Fibroblast of lung (primary cell): ENCODE measurements around the gene NANOGP8. TPM values are rescaled to one million over a fixed set of nuclear protein-coding genes. Genes with fewer than 3 reads are reported as not detected.
"Not testable (repeated sequence)": the region's sequence is repeated elsewhere in the genome, so short reads cannot be mapped to it uniquely, and the experiment has no call there.

ENCODE experiments used
- DNase-seq, 2 donors: peaks; one replicate each; pipeline versions ENCODE4 v3.0.0 to v3.0.0-alpha.2; 2010; ENCODE audit warnings: low read depth in 2 of 2
- H2AFZ ChIP-seq: 2 replicates; pipeline ENCODE4 v1.5.1; 2012; ENCODE audit warnings: low read length, control low read depth, inconsistent platforms
- H3K27ac ChIP-seq: 2 replicates; pipeline ENCODE4 v1.5.1; 2011; ENCODE audit warnings: low read length, control low read depth; ENCODE audit not compliant: insufficient read depth
- H3K27me3 ChIP-seq: 2 replicates; pipeline ENCODE4 v1.5.1; 2011; ENCODE audit warnings: mild to moderate bottlenecking, low read length; ENCODE audit not compliant: control insufficient read depth, insufficient read depth
- H3K36me3 ChIP-seq: 2 replicates; pipeline ENCODE4 v1.5.1; 2011; ENCODE audit warnings: low read length; ENCODE audit not compliant: control insufficient read depth, insufficient read depth
- H3K4me1 ChIP-seq: 2 replicates; pipeline ENCODE4 v1.5.1; 2011; ENCODE audit warnings: low read length; ENCODE audit not compliant: control insufficient read depth, insufficient read depth; ENCODE audit errors: extremely low read depth
- H3K4me2 ChIP-seq: 2 replicates; pipeline ENCODE4 v1.5.1; 2011; ENCODE audit warnings: low read length, control low read depth; ENCODE audit not compliant: insufficient read depth; ENCODE audit errors: extremely low read depth
- H3K4me3 ChIP-seq, 4 experiments: fragments of 200-600 bp in 1 of 4; sonication (generic) in 1 of 4; replicated peaks in 1 of 4; 2 replicates each; pipeline ENCODE4 v1.5.1; 2011 to 2016; ENCODE audit warnings: low read length in 4 of 4, low read depth in 3 of 4, mild to moderate bottlenecking in 3 of 4, control low read depth in 2 of 4, inconsistent platforms in 1 of 4, mixed read lengths in 1 of 4; ENCODE audit not compliant: insufficient read depth in 1 of 4; ENCODE audit errors: control extremely low read depth in 1 of 4
- H3K79me2 ChIP-seq: 2 replicates; pipeline ENCODE4 v1.5.1; 2012; ENCODE audit warnings: mild to moderate bottlenecking, low read length, inconsistent platforms; ENCODE audit not compliant: control insufficient read depth, insufficient read depth
- H3K9ac ChIP-seq: 2 replicates; pipeline ENCODE4 v1.5.1; 2011; ENCODE audit warnings: mild to moderate bottlenecking, low read length, control low read depth; ENCODE audit not compliant: insufficient read depth
- H3K9me3 ChIP-seq: 2 replicates; pipeline ENCODE4 v1.5.1; 2012; ENCODE audit warnings: low read depth, low read length; ENCODE audit not compliant: control insufficient read depth, insufficient read depth
- H4K20me1 ChIP-seq: 2 replicates; pipeline ENCODE4 v1.5.1; 2011; ENCODE audit warnings: low read length; ENCODE audit not compliant: control insufficient read depth, insufficient read depth; ENCODE audit errors: extremely low read depth
- CTCF ChIP-seq, 2 donors: IDR thresholded peaks in 1 of 2; conservative IDR thresholded peaks in 1 of 2; 1 replicate in 1 of 2; 2 replicates in 1 of 2; pipeline ENCODE4 v1.5.1; 2011 to 2012; ENCODE audit warnings: low read length in 2 of 2, control low read depth in 1 of 2, inconsistent platforms in 1 of 2, low read depth in 1 of 2, mild to moderate bottlenecking in 1 of 2
- EZH2 ChIP-seq: IDR thresholded peaks from 2 replicates; pipeline ENCODE4 v1.5.1; 2012; ENCODE audit warnings: low read length, control low read depth, mild to moderate bottlenecking; ENCODE audit errors: missing control alignments
- polyA minus RNA-seq: library from RNA; depleted of rRNA, polyadenylated mRNA; stranded (reverse); fragments of >200 nt; gene quantifications from 2 replicates; pipeline ENCODE4 v1.2.3, GENCODE V29; 2011; ENCODE audit warnings: low replicate concordance
- polyA plus RNA-seq, 2 donors: library from polyadenylated mRNA; depleted of rRNA in 1 of 2; stranded (reverse) in 1 of 2; unstranded in 1 of 2; fragments of >200 nt; gene quantifications; 2 replicates each; pipeline ENCODE4 v1.2.1, GENCODE V29; 2011 to 2012; ENCODE audit warnings: missing spikeins in 1 of 2
- total RNA-seq: library from RNA; depleted of rRNA; stranded (reverse); fragments of >200 nt; gene quantifications from 2 replicates; pipeline ENCODE4 v1.2.1, GENCODE V29; 2014

Gene NANOGP8
- total RNA-seq = not detected in 2 replicates
- polyA plus RNA-seq = not detected in 2 replicates
- not detected in 2 replicates for polyA plus RNA-seq (2012)
- polyA minus RNA-seq = not detected in 2 replicates

DNA sequence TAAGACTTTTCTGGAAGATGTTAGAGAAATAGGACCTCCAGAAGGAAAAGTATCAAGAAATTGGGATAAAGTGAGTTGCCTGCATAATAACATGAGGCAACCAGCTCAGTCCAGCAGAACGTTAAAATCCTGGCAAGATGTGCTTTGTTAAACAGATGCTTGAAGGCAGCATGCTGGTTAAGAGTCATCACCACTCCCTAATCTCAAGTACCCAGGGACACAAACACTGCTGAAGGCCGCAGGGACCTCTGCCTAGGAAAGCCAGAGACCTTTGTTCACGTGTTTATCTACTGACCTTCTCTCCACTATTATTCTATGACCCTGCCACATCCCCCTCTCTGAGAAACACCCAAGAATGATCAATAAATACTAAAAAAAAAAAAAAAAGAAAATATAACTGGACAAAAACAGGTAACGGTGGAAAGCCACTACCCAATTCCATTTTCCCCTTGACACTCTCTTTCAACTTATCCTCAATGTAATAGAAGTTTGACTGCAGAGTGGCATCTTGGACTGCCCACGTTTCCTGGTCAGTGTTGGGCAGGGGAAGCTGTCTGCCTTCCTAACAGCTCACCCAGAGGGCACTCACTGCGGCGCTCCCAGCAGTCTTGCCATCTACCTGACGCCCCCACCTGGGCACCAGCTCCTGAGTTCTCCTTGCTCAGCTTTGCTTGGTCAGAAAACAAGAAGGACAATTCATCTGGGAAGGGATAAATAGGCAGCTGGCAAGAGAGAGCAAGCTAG lies at the start of gene NANOGP8:
Gene NANOGP8 (minus strand): TSS at position 120 of the 744 bp plus-strand sequence. CDS start 185 bp downstream, outside the sequence.
- not testable (repeated sequence) for H4K20me1 ChIP-seq, H3K4me1 ChIP-seq, H3K27me3 ChIP-seq, H3K4me2 ChIP-seq, DNase-seq, H3K36me3 ChIP-seq, H3K79me2 ChIP-seq, H3K4me3 ChIP-seq, H2AFZ ChIP-seq, H3K9me3 ChIP-seq, H3K9ac ChIP-seq, H3K27ac ChIP-seq

- Histone ChIP-seq H3K9me3 (no peaks in the 10 kb centered on the region), H3K4me3 (no peak overlapping the region), H3K27me3 (no peaks in the 10 kb centered on the region), H3K79me2 (no peaks in the 10 kb centered on the region), H3K4me2 (no peak overlapping the region), H3K27ac (no peak overlapping the region), H4K20me1 (no peaks in the 10 kb centered on the region), H2AFZ (no peak overlapping the region), H3K9ac (no peak overlapping the region), H3K4me1 (no peaks in the 10 kb centered on the region), H3K36me3 (no peaks in the 10 kb centered on the region)
- DNase-seq = no peak
- TF ChIP-seq CTCF (conservative IDR thresholded peaks at IDR 0.05 in 1 of 2, IDR thresholded peaks at IDR 0.05 in 1 of 2; ENCODE audit: low read depth in 1 of 2, low read length in 2 of 2) (no peak), EZH2 (no peak)
Measured at GRCh38 chr15:35134299-35134698, 49.2 kb upstream of the NANOGP8 start.

GRCh38 chr15:35130245-35130644 lies 45.1 kb upstream of the NANOGP8 start:
- TF ChIP-seq EZH2 = no peak
- TF ChIP-seq CTCF (conservative IDR thresholded peaks at IDR 0.05 in 1 of 2, IDR thresholded peaks at IDR 0.05 in 1 of 2; ENCODE audit: low read depth in 1 of 2, low read length in 2 of 2) = no peak
- no peak overlapping the region for H3K27ac ChIP-seq
- no peak overlapping the region for H3K4me2 ChIP-seq
- no peaks in the 10 kb centered on the region for H3K36me3 ChIP-seq
- no peaks in the 10 kb centered on the region for H3K79me2 ChIP-seq
- H3K4me3 ChIP-seq = no peak overlapping the region
- no peaks in the 10 kb centered on the region for H3K9me3 ChIP-seq
- no peaks in the 10 kb centered on the region for H3K4me1 ChIP-seq
- no peaks in the 10 kb centered on the region for H4K20me1 ChIP-seq
- H2AFZ ChIP-seq = no peak overlapping the region
- H3K27me3 ChIP-seq = no peaks in the 10 kb centered on the region
- no peak overlapping the region for H3K9ac ChIP-seq
- DNase-seq = no peak
